HG03025 (cell line): ENCODE results near the gene PFKP.
"Not testable (repeated sequence)": the region's sequence is repeated elsewhere in the genome, so short reads cannot be mapped to it uniquely, and the experiment has no call there.

ENCODE experiments used
- ATAC-seq: cut with Tn5 transposase; IDR thresholded peaks from one replicate; pipeline ENCODE4 v1.9.1; 2021; ENCODE audit warnings: mild to moderate bottlenecking, moderate library complexity; ENCODE audit not compliant: unreplicated experiment, low FRiP score

PFKP gene

GRCh38 chr10:3148041-3148440, 80.7 kb downstream of the PFKP start:
- no peak for ATAC-seq

- ATAC-seq = no peak
Observed at GRCh38 chr10:3148994-3149393, 81.6 kb downstream of the PFKP start.

GRCh38 chr10:3149918-3150317, 82.6 kb downstream of the PFKP start:
- ATAC-seq = no peak

GRCh38 chr10:3150366-3150765, 83.0 kb downstream of the PFKP start:
- no peak for ATAC-seq

- no peak for ATAC-seq
Observed at GRCh38 chr10:3150961-3151360, 83.6 kb downstream of the PFKP start.

GRCh38 chr10:3151889-3152565, 84.7 kb downstream of the PFKP start:
- no peak for ATAC-seq

- ATAC-seq = no peak
Observed at GRCh38 chr10:3152566-3152935, 85.2 kb downstream of the PFKP start.

- ATAC-seq = no peak
Observed at GRCh38 chr10:3154666-3155065, 87.3 kb downstream of the PFKP start.

GRCh38 chr10:3159152-3159551, 91.8 kb downstream of the PFKP start:
- ATAC-seq = no peak

GRCh38 chr10:3162533-3162932, 95.2 kb downstream of the PFKP start:
- no peak for ATAC-seq

- no peak for ATAC-seq
Observed at GRCh38 chr10:3163879-3164278, 96.5 kb downstream of the PFKP start.

GRCh38 chr10:3165196-3165595, 97.8 kb downstream of the PFKP start:
- ATAC-seq = no peak

- ATAC-seq = no peak
Observed at GRCh38 chr10:3166496-3167290, 99.3 kb downstream of the PFKP start.

- no peak for ATAC-seq
Observed at GRCh38 chr10:3167611-3168330, 100.4 kb downstream of the PFKP start.

- ATAC-seq = no peak
Observed at GRCh38 chr10:3169271-3169670, 101.9 kb downstream of the PFKP start.

GRCh38 chr10:3169673-3170072, 102.3 kb downstream of the PFKP start:
- no peak for ATAC-seq

- ATAC-seq = not testable (repeated sequence)
Observed at GRCh38 chr10:3171488-3171887, 104.1 kb downstream of the PFKP start.

GRCh38 chr10:3172081-3172445, 104.7 kb downstream of the PFKP start:
- ATAC-seq = no peak

GRCh38 chr10:3172446-3173170, 105.3 kb downstream of the PFKP start, which contains the start of gene PITRM1:
TSS of gene PITRM1 (minus strand) at chr10:3172782. CDS start at chr10:3172772, 10 bp downstream.
- peak; percentile 98 for ATAC-seq

GRCh38 chr10:3173171-3173878, 106.0 kb downstream of the PFKP start:
- ATAC-seq = peak; percentile 30
